CD4-positive, alpha-beta T cell treated with Interleukin-2 at 100 ng/mL for 4 hours (primary cell): ENCODE measurements around the gene NKX6-2.
"Not testable (repeated sequence)": the region's sequence is repeated elsewhere in the genome, so short reads cannot be mapped to it uniquely, and the experiment has no call there.

Experiments used
- DNase-seq: peaks from one replicate; pipeline ENCODE4 v3.0.0-alpha.2; 2020; ENCODE audit warnings: low spot score

Gene NKX6-2

GRCh38 chr10:132780356-132780755 lies 5.6 kb downstream of the NKX6-2 start:
- no peak for DNase-seq

GRCh38 chr10:132779549-132780294 lies 6.2 kb downstream of the NKX6-2 start:
- DNase-seq = no peak

- no peak for DNase-seq
Observed at GRCh38 chr10:132777441-132777840, 8.5 kb downstream of the NKX6-2 start.

GRCh38 chr10:132776821-132777220 lies 9.1 kb downstream of the NKX6-2 start:
- no peak for DNase-seq

GRCh38 chr10:132776186-132776585 lies 9.8 kb downstream of the NKX6-2 start:
- DNase-seq = no peak

- no peak for DNase-seq
Observed at GRCh38 chr10:132774902-132775863, 10.8 kb downstream of the NKX6-2 start.

- DNase-seq = no peak
Observed at GRCh38 chr10:132774181-132774901, 11.6 kb downstream of the NKX6-2 start.

GRCh38 chr10:132772816-132773215 lies 13.1 kb downstream of the NKX6-2 start:
- DNase-seq = not testable (repeated sequence)

- DNase-seq = no peak
Observed at GRCh38 chr10:132770061-132771021, 15.6 kb downstream of the NKX6-2 start.

GRCh38 chr10:132768346-132769248 lies 17.4 kb downstream of the NKX6-2 start:
- no peak for DNase-seq

GRCh38 chr10:132766291-132766690 lies 19.7 kb downstream of the NKX6-2 start:
- no peak for DNase-seq

GRCh38 chr10:132765435-132765834 lies 20.5 kb downstream of the NKX6-2 start:
- DNase-seq = no peak

GRCh38 chr10:132764108-132764507 lies 21.8 kb downstream of the NKX6-2 start:
- DNase-seq = no peak

GRCh38 chr10:132763545-132763944 lies 22.4 kb downstream of the NKX6-2 start:
- DNase-seq = no peak

GRCh38 chr10:132762267-132762666 lies 23.7 kb downstream of the NKX6-2 start:
- DNase-seq = no peak

GRCh38 chr10:132761395-132762060 lies 24.4 kb downstream of the NKX6-2 start:
- no peak for DNase-seq

GRCh38 chr10:132758865-132759264 lies 27.1 kb downstream of the NKX6-2 start:
- no peak for DNase-seq

- DNase-seq = no peak
Observed at GRCh38 chr10:132757171-132757570, 28.8 kb downstream of the NKX6-2 start.

GRCh38 chr10:132756591-132756990 lies 29.4 kb downstream of the NKX6-2 start:
- no peak for DNase-seq
